Keratinocyte (primary cell): ENCODE measurements around the gene ID1.

Experiments
- CTCF ChIP-seq, 3 experiments: IDR thresholded peaks in 1 of 3; conservative IDR thresholded peaks in 1 of 3; optimal IDR thresholded peaks in 1 of 3; 2 replicates in 2 of 3; 3 replicates in 1 of 3; pipeline versions ENCODE3 to v1.5.1; 2011; ENCODE audit warnings: low read length in 3 of 3, mild to moderate bottlenecking in 3 of 3, moderate library complexity in 2 of 3, control low read depth in 1 of 3, inconsistent platforms in 1 of 3; ENCODE audit not compliant: insufficient read depth in 2 of 3; ENCODE audit errors: extremely low read depth in 1 of 3
- EZH2 ChIP-seq: IDR thresholded peaks from one replicate; pipeline ENCODE4 v1.6.1; 2012; ENCODE audit warnings: inconsistent platforms, mild to moderate bottlenecking, low read length, moderate library complexity

- no peak for TF ChIP-seq EZH2
- TF ChIP-seq CTCF (optimal IDR thresholded peaks at IDR 0.05 in 1 of 3, IDR thresholded peaks at IDR 0.05 in 1 of 3, conservative IDR thresholded peaks at IDR 0.05 in 1 of 3; ENCODE audit: extremely low read depth in 1 of 3, insufficient read depth in 2 of 3, low read length in 3 of 3) = peak in 2 of 3 experiments; percentile 18 to 62
Observed at GRCh38 chr20:31566658-31567379, 38.3 kb upstream of the ID1 start.
